Esophagus muscularis mucosa (tissue), 4 donors: ENCODE measurements around the gene RIPOR2. TPM values are rescaled to one million over a fixed set of nuclear protein-coding genes. Genes with fewer than 3 reads are reported as not detected.
A peak's percentile ranks its signal among the peaks of the same experiment; 100 is the strongest.
"Not testable (repeated sequence)": the region's sequence is repeated elsewhere in the genome, so short reads cannot be mapped to it uniquely, and the experiment has no call there.

ENCODE experiments used
- DNase-seq: peaks from one replicate; pipeline ENCODE4 v3.0.0-alpha.2; 2017; ENCODE audit errors: extremely low spot score
- H3K27ac ChIP-seq, 4 donors: fragments of 200-600 bp; sonication (generic); replicated peaks in 1 of 4; 1 replicate in 3 of 4; 2 replicates in 1 of 4; pipeline ENCODE4 v1.5.1; 2016 to 2019; ENCODE audit warnings: mild to moderate bottlenecking in 1 of 4
- H3K27me3 ChIP-seq, 4 donors: fragments of 200-600 bp; sonication (generic); one replicate each; pipeline versions ENCODE4 v1.5.1 to v1.6.0; 2016 to 2019
- H3K36me3 ChIP-seq, 4 donors: fragments of 200-600 bp; sonication (generic); one replicate each; pipeline ENCODE4 v1.5.1; 2016 to 2019
- H3K4me1 ChIP-seq, 4 donors: fragments of 200-600 bp; sonication (generic); one replicate each; pipeline ENCODE4 v1.5.1; 2016 to 2019
- H3K4me3 ChIP-seq, 4 donors: fragments of 200-600 bp; sonication (generic); 1 replicate in 2 of 4; 2 replicates in 2 of 4; pipeline ENCODE4 v1.5.1; 2016 to 2019; ENCODE audit warnings: mild to moderate bottlenecking in 4 of 4, moderate library complexity in 1 of 4
- H3K9me3 ChIP-seq, 4 donors: fragments of 200-600 bp; sonication (generic); 1 replicate in 3 of 4; 2 replicates in 1 of 4; pipeline ENCODE4 v1.5.1; 2016 to 2019
- EP300 ChIP-seq: sonication (generic); formaldehyde crosslinking; IDR thresholded peaks from one replicate; pipeline ENCODE4 v1.6.1; 2017; ENCODE audit warnings: antibody characterized with exemption
- POLR2A ChIP-seq: fragments of 450-650 bp; IDR thresholded peaks from one replicate; pipeline ENCODE4 v1.6.1; 2017; ENCODE audit warnings: antibody characterized with exemption, moderate library complexity, mild to moderate bottlenecking, low read depth
- POLR2AphosphoS5 ChIP-seq, 2 donors: sonication (generic); formaldehyde crosslinking; IDR thresholded peaks; one replicate each; pipeline ENCODE4 v1.6.1; 2017; ENCODE audit warnings: antibody characterized with exemption in 2 of 2
- WGBS: methylation state at CpG from one replicate; pipeline ENCODE4 v1.1.5; 2018; 5-methylcytosine and 5-hydroxymethylcytosine counted together
- intact Hi-C: fragments of 100-400 bp; cut with DNase I; formaldehyde crosslinking; loops from one replicate; pipeline ENCODE4 v1.15.1; 2023
- total RNA-seq, 4 donors: library from RNA; depleted of rRNA; stranded (reverse); fragments of >200 nt; gene quantifications; one replicate each; pipeline versions ENCODE4 v1.1.0 to v1.2.1, GENCODE V29; 2016
- TF ChIP-seq, protein P1 (sequence below), 3 experiments: fragments of 200-600 bp in 2 of 3; fragments of 450-650 bp in 1 of 3; sonication (generic) in 2 of 3; IDR thresholded peaks; one replicate each; pipeline ENCODE4 v1.5.1; 2017 to 2019; ENCODE audit warnings: antibody characterized with exemption in 3 of 3, mild to moderate bottlenecking in 2 of 3, moderate library complexity in 1 of 3

Gene RIPOR2
- total RNA-seq, 4 donors from 2014 or later = 2.6 to 14.4 (median 5.1) TPM

DNA sequence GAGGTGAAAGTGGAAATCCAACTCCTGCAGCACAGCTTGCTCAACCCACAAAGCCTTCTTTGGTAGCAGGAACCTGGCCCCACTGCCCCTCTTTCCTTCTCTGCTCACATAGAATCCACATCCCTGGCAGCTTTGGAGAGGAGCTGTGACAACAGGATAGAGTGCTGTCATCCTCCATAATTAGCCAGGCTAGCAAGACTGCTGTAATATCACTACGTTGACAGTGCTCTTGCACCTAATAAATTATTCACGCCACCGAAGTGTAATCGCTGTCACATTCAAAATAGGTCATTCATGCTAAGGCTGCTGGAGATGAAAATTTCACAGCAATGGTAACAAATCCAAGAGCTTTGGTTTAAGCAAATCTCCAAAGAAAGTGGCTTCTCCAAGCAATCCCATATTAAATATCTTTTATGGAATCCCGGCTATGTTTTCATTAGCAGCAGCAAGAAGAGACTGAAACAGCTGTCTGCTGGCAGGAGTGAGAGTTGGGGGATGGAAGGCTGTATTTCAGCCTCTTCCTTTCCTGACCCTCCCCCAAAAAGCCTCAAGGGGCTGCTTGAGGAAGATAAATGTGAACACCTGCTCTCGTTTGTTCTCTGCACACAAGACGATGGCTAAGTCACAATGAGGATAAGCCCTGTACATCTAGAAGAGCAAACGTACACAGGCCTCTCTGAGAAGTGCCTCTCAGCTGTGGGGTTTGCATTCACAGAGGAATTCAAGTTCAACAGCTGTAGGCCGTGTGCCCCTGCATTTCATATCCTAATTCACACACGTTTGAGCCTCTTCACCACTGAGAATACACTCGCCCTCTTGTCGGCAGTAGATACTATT lies 16.5 kb downstream of the RIPOR2 start:
- Histone ChIP-seq H3K9me3 (no peaks in the 10 kb centered on the region), H3K4me3 (no peak overlapping the region), H3K27ac (no peak overlapping the region), H3K36me3 (no peaks in the 10 kb centered on the region), H3K4me1 (peaks cover 14 to 20% (median 18%) of the 10 kb centered on the region in 4 donors), H3K27me3 (peaks cover 0 to 8% (median 0%) of the 10 kb centered on the region in 4 donors)
- peak; percentile 34 for DNase-seq
- TF ChIP-seq EP300 = no peak
- TF ChIP-seq POLR2AphosphoS5 (IDR thresholded peaks at IDR 0.05) = no peak
- TF ChIP-seq POLR2A = no peak
- TF ChIP-seq, protein P1, sequence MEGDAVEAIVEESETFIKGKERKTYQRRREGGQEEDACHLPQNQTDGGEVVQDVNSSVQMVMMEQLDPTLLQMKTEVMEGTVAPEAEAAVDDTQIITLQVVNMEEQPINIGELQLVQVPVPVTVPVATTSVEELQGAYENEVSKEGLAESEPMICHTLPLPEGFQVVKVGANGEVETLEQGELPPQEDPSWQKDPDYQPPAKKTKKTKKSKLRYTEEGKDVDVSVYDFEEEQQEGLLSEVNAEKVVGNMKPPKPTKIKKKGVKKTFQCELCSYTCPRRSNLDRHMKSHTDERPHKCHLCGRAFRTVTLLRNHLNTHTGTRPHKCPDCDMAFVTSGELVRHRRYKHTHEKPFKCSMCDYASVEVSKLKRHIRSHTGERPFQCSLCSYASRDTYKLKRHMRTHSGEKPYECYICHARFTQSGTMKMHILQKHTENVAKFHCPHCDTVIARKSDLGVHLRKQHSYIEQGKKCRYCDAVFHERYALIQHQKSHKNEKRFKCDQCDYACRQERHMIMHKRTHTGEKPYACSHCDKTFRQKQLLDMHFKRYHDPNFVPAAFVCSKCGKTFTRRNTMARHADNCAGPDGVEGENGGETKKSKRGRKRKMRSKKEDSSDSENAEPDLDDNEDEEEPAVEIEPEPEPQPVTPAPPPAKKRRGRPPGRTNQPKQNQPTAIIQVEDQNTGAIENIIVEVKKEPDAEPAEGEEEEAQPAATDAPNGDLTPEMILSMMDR (IDR thresholded peaks at IDR 0.05) = no peak
- intact Hi-C loops = no loop called here
- WGBS = 34% methylated on average over 12 of the region's 12 CpGs

- WGBS = 75% methylated on average over 1 of the region's 1 CpG
- intact Hi-C loops = no loop called here
Measured at GRCh38 chr6:24918641-24919055, 17.1 kb downstream of the RIPOR2 start.

GRCh38 chr6:24916496-24916895 lies 19.3 kb downstream of the RIPOR2 start:
- Histone ChIP-seq H3K4me3 (no peak overlapping the region), H3K9me3 (no peaks in the 10 kb centered on the region), H3K27me3 (peaks cover 0 to 33% (median 3%) of the 10 kb centered on the region in 4 donors), H3K4me1 (peaks cover 21 to 32% (median 26%) of the 10 kb centered on the region in 4 donors), H3K27ac (no peak overlapping the region), H3K36me3 (no peaks in the 10 kb centered on the region)
- TF ChIP-seq POLR2AphosphoS5 (IDR thresholded peaks at IDR 0.05) (no peak), POLR2A (no peak), EP300 (no peak)
- TF ChIP-seq, protein P1 (IDR thresholded peaks at IDR 0.05) = no peak
- DNase-seq = no peak
- WGBS = 78% methylated on average over 5 of the region's 5 CpGs
- intact Hi-C loops = no loop called here

More at GRCh38 chr6:24918641-24919055, 17.1 kb downstream of the RIPOR2 start:
- H3K9me3 ChIP-seq = no peaks in the 10 kb centered on the region
- H3K36me3 ChIP-seq = no peaks in the 10 kb centered on the region
- H3K4me1 ChIP-seq = peaks cover 14 to 20% (median 18%) of the 10 kb centered on the region in 4 donors
- TF ChIP-seq POLR2A (no peak), EP300 (no peak), POLR2AphosphoS5 (IDR thresholded peaks at IDR 0.05) (no peak)
- TF ChIP-seq, protein P1 (IDR thresholded peaks at IDR 0.05) = no peak
- no peak for DNase-seq
- H3K27ac ChIP-seq = no peak overlapping the region
- H3K27me3 ChIP-seq = peaks cover 0 to 14% (median 0%) of the 10 kb centered on the region in 4 donors
- no peak overlapping the region for H3K4me3 ChIP-seq

DNA sequence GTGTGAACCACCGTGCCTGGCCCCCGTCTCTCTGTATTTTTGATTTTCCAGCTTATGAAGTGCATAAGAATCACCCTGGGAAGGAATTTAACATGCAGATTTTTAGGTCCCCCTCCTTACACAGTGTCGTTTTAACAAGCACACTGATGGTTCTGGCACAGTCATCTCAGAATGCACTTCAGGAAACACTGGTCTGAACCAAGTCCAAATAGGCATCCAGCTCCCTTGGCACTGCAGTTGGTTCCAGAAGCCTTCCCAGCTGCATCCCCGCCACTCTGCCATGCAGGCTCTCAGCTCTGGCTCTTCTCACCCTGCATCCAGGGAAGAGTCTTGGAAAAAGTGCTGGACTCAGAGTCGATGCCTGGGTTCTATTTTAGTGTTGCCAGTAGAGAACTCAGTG lies 20.1 kb downstream of the RIPOR2 start:
- Histone ChIP-seq H3K27ac (no peak overlapping the region), H3K27me3 (peaks cover 0 to 42% (median 3%) of the 10 kb centered on the region in 4 donors), H3K9me3 (no peaks in the 10 kb centered on the region), H3K4me3 (no peak overlapping the region), H3K36me3 (no peaks in the 10 kb centered on the region), H3K4me1 (peaks cover 26 to 40% (median 32%) of the 10 kb centered on the region in 4 donors)
- TF ChIP-seq POLR2AphosphoS5 (IDR thresholded peaks at IDR 0.05) = no peak
- TF ChIP-seq, protein P1 (IDR thresholded peaks at IDR 0.05) = no peak
- no peak for TF ChIP-seq EP300
- no peak for TF ChIP-seq POLR2A
- intact Hi-C loops = no loop called here
- WGBS = 83% methylated on average over 5 of the region's 5 CpGs
- DNase-seq = no peak

DNA sequence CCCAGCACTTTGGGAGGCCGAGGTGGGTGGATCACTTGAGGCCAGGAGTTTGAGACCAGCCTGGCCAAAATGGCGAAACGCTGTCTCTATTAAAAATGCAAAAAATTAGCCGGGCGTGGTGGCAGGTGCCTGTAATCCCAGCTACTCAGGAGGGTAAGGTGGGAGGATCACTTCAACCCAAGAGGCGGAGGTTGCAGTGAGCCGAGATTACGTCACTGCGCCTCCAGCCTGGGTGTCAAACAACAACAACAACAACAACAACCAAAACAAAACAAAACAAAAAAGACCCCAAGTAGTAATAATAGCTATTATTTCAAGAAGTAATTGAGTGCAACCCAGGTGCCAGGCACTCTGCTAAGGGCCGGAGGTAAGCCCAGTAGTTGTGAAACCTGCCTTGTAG lies 21.7 kb downstream of the RIPOR2 start:
- DNase-seq, H3K9me3 ChIP-seq, H3K27ac ChIP-seq, intact Hi-C loops, H3K36me3 ChIP-seq, H3K4me3 ChIP-seq: not testable (repeated sequence)
- peaks cover 19 to 44% (median 37%) of the 10 kb centered on the region in 4 donors for H3K4me1 ChIP-seq
- H3K27me3 ChIP-seq = peaks cover 0 to 47% (median 3%) of the 10 kb centered on the region in 4 donors
- 96% methylated on average over 10 of the region's 10 CpGs for WGBS
